ENCODE measurements around the gene ENO4.

ENO4 gene

DNA sequence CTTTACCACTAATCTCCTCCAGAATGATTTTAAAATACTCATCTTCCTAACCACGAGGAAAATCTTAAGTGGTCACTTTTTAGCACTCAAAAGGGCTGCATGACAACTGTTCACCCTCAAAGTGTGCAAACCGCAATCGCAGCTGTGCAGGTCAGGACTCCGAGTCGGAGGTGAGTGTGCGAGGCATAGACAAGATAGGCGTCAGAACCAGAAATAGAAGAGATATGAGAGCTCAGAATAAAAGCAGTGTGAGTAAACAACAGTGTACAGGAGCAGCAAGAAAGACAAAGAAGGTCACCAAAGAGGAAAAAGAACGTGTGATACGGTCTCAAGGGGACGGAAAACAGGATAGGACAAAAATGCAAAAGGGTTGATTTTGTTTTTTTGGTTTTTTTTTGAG is 17.5 kb upstream of the ENO4 start:
- DNase-seq, result no peak

- DNase-seq, result no peak
These were observed 15.0 kb upstream of the ENO4 start for GRCh38 chr10:116833986-116834985.

DNA sequence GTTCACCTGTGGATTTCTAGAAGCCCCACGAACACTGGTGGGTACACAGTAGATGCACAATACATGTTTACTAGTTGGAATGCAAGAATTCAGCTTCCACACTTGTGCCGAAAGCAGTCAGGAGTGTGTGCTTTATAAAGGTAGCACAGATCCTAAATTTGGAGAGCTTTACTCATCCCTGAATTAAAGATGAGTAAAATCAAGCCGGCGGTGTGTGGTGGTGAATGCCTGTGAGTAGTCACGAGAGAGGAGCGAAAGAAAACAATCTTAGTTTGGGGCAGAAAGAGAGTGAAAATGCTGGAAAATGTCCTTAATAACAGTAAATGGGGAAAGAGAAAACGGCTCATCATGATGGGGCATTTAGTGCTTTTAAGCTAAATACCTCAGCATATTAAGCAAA is 13.6 kb upstream of the ENO4 start:
- no peak for DNase-seq

GRCh38 chr10:116836083-116836482 is 13.2 kb upstream of the ENO4 start:
- DNase-seq, result peak; percentile 13

- peak; percentile 15 for DNase-seq
These were observed 12.3 kb upstream of the ENO4 start for GRCh38 chr10:116836902-116837523.

- no peak for DNase-seq
These were observed 11.1 kb upstream of the ENO4 start for GRCh38 chr10:116838143-116838725.

DNA sequence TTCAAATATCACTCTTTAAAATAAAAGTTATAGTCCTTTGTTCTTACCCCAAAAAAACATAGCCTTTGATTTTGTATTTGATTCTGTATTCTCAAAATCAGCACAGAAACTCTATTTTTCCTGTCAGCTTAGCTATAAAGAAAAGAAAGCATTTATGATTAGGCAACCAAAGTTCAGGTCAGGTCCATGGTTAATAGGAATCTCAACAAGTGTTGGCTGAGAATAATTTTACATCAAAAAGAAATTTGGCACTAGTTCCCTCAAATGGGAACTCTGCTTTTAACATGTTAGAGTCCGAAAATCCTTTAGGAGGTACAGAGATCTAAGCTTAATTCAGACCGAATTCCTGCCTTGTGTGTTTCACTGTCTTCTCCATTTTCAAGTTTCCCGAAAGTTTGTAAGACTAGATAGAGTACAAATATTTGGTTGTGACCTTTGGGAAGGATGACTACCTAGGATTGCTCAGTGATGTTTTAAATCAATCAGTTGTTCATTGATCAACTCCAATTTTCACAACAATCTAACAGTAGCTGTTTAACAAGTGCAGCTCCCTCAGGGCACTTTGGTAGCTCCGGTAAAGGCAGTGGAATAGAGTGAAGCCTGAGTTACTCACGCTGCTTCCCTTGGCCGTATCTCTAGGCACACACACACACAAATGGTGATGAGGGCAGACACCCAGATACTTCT is 8.8 kb upstream of the ENO4 start:
- no peak for DNase-seq

GRCh38 chr10:116845823-116846222 is 3.5 kb upstream of the ENO4 start:
- no peak for DNase-seq

- no peak for DNase-seq
These were observed 1.0 kb upstream of the ENO4 start for GRCh38 chr10:116848032-116848943.

DNA sequence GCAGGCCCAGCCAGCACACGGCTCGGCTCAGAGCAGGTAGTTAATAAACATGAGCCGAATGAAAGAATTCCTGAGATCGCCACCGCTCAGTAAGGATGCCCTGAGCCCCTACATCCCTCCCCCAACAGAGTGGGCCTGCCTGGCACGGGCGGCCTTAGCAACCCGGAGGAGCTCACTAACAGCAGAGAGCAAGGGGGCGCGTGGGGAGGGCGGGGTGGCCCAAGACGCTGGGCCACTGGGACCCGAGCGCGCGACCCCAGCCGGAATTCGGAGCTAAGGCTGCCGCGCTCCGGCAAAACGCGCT is 403 bp upstream of the ENO4 start:
- DNase-seq, result no peak

- no peak for DNase-seq
These were observed 836 bp downstream of the ENO4 start for GRCh38 chr10:116850058-116850611.

GRCh38 chr10:116852246-116852645 is 2.9 kb downstream of the ENO4 start:
- DNase-seq, result no peak

DNA sequence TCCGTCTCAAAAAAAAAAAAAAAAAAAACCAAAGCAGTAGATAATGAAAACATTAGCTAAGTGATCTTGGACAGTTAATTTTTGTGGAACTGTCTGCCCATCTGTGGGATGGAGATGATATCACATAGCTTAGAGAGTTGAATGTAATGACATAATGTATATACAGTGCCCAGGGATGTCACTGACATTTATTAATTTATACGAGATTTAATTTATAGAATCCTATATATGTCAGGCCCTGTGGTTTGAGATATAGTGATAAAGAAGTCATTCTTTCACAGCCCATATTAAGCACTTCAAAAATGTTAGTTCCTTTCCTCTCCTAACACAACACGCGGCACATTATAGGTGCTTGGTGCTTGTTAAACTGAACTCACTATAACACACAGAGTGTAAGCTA is 4.0 kb downstream of the ENO4 start:
- DNase-seq, result no peak

- no peak for DNase-seq
These were observed 4.4 kb downstream of the ENO4 start for GRCh38 chr10:116853701-116854100.

DNA sequence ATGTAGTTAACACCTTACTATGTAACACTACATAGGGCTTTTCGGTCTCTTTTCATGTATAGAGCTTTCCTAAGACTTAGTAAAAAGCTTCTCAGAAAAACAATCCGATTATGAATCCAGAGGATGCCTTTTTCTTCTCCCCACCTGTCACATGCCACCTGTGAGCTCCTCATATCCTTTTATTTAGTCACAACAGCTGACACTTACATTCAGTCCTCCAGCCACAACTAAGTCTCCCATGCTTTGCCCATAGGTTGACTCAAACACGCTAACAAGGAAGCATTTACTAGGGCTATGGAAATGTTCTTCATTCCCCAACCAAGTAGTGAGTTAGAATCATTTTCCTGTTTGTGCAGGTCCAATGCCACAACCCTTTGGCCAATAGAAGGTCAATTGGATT is 7.9 kb downstream of the ENO4 start:
- DNase-seq, result no peak

- no peak for DNase-seq
These were observed 12.5 kb downstream of the ENO4 start for GRCh38 chr10:116861796-116862195.

- DNase-seq, result no peak
These were observed 15.1 kb downstream of the ENO4 start for GRCh38 chr10:116864436-116864835.

GRCh38 chr10:116866066-116866465 is 16.8 kb downstream of the ENO4 start:
- DNase-seq, result no peak

- DNase-seq, result no peak
These were observed 17.8 kb downstream of the ENO4 start for GRCh38 chr10:116866987-116867595.

- DNase-seq, result no peak
These were observed 18.9 kb downstream of the ENO4 start for GRCh38 chr10:116868198-116868676.

DNA sequence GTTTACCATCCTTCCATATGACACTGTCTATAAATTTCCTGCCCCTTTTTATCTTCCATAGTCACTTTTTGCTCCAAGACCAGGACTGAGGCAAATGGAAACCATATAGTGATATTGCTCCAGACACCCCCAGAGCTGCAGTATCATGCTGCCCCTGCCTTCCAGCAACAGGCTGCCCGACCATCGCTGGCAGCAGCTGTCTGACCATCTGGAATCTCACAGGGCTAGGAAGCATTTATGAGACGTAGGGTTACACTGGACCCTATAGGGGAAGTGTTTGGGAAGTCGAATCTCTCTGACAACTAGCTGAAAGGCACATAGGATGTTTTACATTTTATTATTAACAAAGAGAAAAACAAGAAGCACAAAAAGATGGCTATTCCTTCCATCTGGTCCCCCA is 19.4 kb downstream of the ENO4 start:
- no peak for DNase-seq

Measured in NCI-H2107 (cell line).